ENCODE results near the gene COMMD8.

DNA sequence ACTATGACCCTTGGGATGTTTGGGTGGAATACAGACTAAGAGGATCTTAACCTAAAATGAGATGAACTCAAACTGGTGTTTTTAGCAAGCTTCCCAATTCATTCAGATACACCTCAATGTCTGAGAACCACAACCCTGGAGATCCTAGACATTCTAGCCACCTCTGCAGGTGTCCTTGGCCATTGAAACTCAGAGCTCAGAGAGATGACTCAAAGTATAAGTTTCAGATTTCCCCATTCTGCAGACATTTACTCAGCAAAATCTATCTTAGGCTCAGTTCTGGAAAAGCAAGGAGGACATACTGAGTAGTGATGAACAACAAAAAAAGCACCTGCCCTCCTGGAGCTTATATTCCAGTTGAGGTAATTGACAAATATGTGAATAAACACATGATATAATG, 47.8 kb downstream of the COMMD8 start:
- TF ChIP-seq, protein P1, sequence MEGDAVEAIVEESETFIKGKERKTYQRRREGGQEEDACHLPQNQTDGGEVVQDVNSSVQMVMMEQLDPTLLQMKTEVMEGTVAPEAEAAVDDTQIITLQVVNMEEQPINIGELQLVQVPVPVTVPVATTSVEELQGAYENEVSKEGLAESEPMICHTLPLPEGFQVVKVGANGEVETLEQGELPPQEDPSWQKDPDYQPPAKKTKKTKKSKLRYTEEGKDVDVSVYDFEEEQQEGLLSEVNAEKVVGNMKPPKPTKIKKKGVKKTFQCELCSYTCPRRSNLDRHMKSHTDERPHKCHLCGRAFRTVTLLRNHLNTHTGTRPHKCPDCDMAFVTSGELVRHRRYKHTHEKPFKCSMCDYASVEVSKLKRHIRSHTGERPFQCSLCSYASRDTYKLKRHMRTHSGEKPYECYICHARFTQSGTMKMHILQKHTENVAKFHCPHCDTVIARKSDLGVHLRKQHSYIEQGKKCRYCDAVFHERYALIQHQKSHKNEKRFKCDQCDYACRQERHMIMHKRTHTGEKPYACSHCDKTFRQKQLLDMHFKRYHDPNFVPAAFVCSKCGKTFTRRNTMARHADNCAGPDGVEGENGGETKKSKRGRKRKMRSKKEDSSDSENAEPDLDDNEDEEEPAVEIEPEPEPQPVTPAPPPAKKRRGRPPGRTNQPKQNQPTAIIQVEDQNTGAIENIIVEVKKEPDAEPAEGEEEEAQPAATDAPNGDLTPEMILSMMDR (IDR thresholded peaks at IDR 0.05 in 2 of 3, conservative IDR thresholded peaks at IDR 0.05 in 1 of 3; ENCODE audit: control insufficient read depth in 2 of 3, extremely low read depth in 1 of 3, insufficient read depth in 1 of 3, low read depth in 3 of 3, low read length in 3 of 3) = no peak
- TF ChIP-seq BRCA1 (IDR thresholded peaks at IDR 0.05; ENCODE audit: low read depth, low read length) (no peak), RELA (IDR thresholded peaks at IDR 0.05; ENCODE audit: borderline replicate concordance, partially characterized antibody) (no peak), ZZZ3 (IDR thresholded peaks at IDR 0.05; ENCODE audit: control insufficient read depth, insufficient read length, low read depth) (no peak), HDGF (IDR thresholded peaks at IDR 0.05) (no peak), MAX (IDR thresholded peaks at IDR 0.05; ENCODE audit: low read depth, low read length) (no peak), BACH1 (IDR thresholded peaks at IDR 0.05; ENCODE audit: borderline replicate concordance) (no peak), FOXK2 (IDR thresholded peaks at IDR 0.05) (no peak), REST (IDR thresholded peaks at IDR 0.05; ENCODE audit: low read depth, low read length) (no peak), EZH2 (IDR thresholded peaks at IDR 0.05; ENCODE audit: borderline replicate concordance, control insufficient read depth, low read depth, low read length) (no peak), RFX5 (IDR thresholded peaks at IDR 0.05; ENCODE audit: low read depth, low read length) (no peak), POLR2A (IDR thresholded peaks at IDR 0.05; ENCODE audit: low read depth, low read length) (no peak), EP300 (IDR thresholded peaks at IDR 0.05; ENCODE audit: borderline replicate concordance in 1 of 2, control insufficient read depth in 1 of 2, low read depth in 2 of 2, low read length in 2 of 2) (no peak)
- TF ChIP-seq, protein P2, sequence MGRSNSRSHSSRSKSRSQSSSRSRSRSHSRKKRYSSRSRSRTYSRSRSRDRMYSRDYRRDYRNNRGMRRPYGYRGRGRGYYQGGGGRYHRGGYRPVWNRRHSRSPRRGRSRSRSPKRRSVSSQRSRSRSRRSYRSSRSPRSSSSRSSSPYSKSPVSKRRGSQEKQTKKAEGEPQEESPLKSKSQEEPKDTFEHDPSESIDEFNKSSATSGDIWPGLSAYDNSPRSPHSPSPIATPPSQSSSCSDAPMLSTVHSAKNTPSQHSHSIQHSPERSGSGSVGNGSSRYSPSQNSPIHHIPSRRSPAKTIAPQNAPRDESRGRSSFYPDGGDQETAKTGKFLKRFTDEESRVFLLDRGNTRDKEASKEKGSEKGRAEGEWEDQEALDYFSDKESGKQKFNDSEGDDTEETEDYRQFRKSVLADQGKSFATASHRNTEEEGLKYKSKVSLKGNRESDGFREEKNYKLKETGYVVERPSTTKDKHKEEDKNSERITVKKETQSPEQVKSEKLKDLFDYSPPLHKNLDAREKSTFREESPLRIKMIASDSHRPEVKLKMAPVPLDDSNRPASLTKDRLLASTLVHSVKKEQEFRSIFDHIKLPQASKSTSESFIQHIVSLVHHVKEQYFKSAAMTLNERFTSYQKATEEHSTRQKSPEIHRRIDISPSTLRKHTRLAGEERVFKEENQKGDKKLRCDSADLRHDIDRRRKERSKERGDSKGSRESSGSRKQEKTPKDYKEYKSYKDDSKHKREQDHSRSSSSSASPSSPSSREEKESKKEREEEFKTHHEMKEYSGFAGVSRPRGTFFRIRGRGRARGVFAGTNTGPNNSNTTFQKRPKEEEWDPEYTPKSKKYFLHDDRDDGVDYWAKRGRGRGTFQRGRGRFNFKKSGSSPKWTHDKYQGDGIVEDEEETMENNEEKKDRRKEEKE (IDR thresholded peaks at IDR 0.05) = no peak
